ENCODE measurements around the gene TARS3.

The TARS3 gene

GRCh38 chr15:101725073-101725472, 800 bp upstream of the TARS3 start:
- Histone ChIP-seq H3K4me1 (ENCODE audit: control extremely low read depth in 1 of 4, control insufficient read depth in 4 of 4, insufficient read depth in 4 of 4, low read length in 3 of 4) (peaks cover 11 to 17% (median 12%) of the 10 kb centered on the region in 4 experiments), H3K36me3 (ENCODE audit: control insufficient read depth in 4 of 4, insufficient read depth in 4 of 4, low read length in 3 of 4) (peaks cover 5 to 13% (median 12%) of the 10 kb centered on the region in 4 experiments), H3K9me3 (ENCODE audit: control extremely low read depth in 1 of 5, control insufficient read depth in 4 of 5, insufficient read depth in 2 of 5, low read depth in 1 of 5, low read length in 4 of 5) (peaks cover 0 to 14% (median 0%) of the 10 kb centered on the region in 5 experiments), H3K27me3 (replicated peaks in 2 of 5; ENCODE audit: control insufficient read depth in 4 of 5, insufficient read depth in 5 of 5, low read length in 4 of 5) (no peaks in the 10 kb centered on the region), H3K27ac (ENCODE audit: insufficient read depth in 1 of 2, low read depth in 1 of 2, low read length in 2 of 2, poor library complexity in 1 of 2, severe bottlenecking in 2 of 2) (peak overlapping the region in 1 of 2 experiments; percentile 33), H3K4me3 (ENCODE audit: control insufficient read depth in 1 of 7, extremely low read depth in 1 of 7, insufficient read depth in 4 of 7, low read depth in 2 of 7, low read length in 6 of 7) (peak overlapping the region in 2 of 7 experiments; percentile 32 to 64)
- ChIA-PET CTCF (no interaction called here), POLR2A (no interaction called here)
- DNase-seq = no peak
- WGBS (ENCODE audit: insufficient coverage) = 90% methylated on average over 2 of the region's 2 CpGs

GRCh38 chr15:101724675-101725005, 367 bp upstream of the TARS3 start:
- no peak for DNase-seq
- ChIA-PET CTCF (no interaction called here), POLR2A (interaction anchor here (0.6 kb wide), 1 partner anchor 17 kb away, joined by 5 read pairs; no protein-coding TSS in a partner anchor)
- H3K36me3 ChIP-seq (ENCODE audit: control insufficient read depth in 4 of 4, insufficient read depth in 4 of 4, low read length in 3 of 4) = peaks cover 9 to 17% (median 13%) of the 10 kb centered on the region in 4 experiments
- H3K9me3 ChIP-seq (ENCODE audit: control extremely low read depth in 1 of 5, control insufficient read depth in 4 of 5, insufficient read depth in 2 of 5, low read depth in 1 of 5, low read length in 4 of 5) = peaks cover 0 to 14% (median 0%) of the 10 kb centered on the region in 5 experiments
- H3K4me3 ChIP-seq (ENCODE audit: control insufficient read depth in 1 of 7, extremely low read depth in 1 of 7, insufficient read depth in 4 of 7, low read depth in 2 of 7, low read length in 6 of 7) = peak overlapping the region in 4 of 7 experiments; percentile 32 to 64 (median 36)
- peaks cover 9 to 17% (median 12%) of the 10 kb centered on the region in 4 experiments for H3K4me1 ChIP-seq (ENCODE audit: control extremely low read depth in 1 of 4, control insufficient read depth in 4 of 4, insufficient read depth in 4 of 4, low read length in 3 of 4)
- WGBS (ENCODE audit: insufficient coverage) = 24% methylated on average over 8 of the region's 8 CpGs
- no peaks in the 10 kb centered on the region for H3K27me3 ChIP-seq (replicated peaks in 2 of 5; ENCODE audit: control insufficient read depth in 4 of 5, insufficient read depth in 5 of 5, low read length in 4 of 5)
- peak overlapping the region in 1 of 2 experiments; percentile 33 for H3K27ac ChIP-seq (ENCODE audit: insufficient read depth in 1 of 2, low read depth in 1 of 2, low read length in 2 of 2, poor library complexity in 1 of 2, severe bottlenecking in 2 of 2)

GRCh38 chr15:101723171-101723873, 951 bp downstream of the TARS3 start:
- H3K27ac ChIP-seq (ENCODE audit: insufficient read depth in 1 of 2, low read depth in 1 of 2, low read length in 2 of 2, poor library complexity in 1 of 2, severe bottlenecking in 2 of 2) = peak overlapping the region; percentile 10 to 73
- H3K4me3 ChIP-seq (ENCODE audit: control insufficient read depth in 1 of 7, extremely low read depth in 1 of 7, insufficient read depth in 4 of 7, low read depth in 2 of 7, low read length in 6 of 7) = peak overlapping the region; percentile 68 to 88 (median 78)
- H3K27me3 ChIP-seq (replicated peaks in 2 of 5; ENCODE audit: control insufficient read depth in 4 of 5, insufficient read depth in 5 of 5, low read length in 4 of 5) = no peaks in the 10 kb centered on the region
- DNase-seq = peak; percentile 6 to 69 (median 61)
- peaks cover 0 to 14% (median 0%) of the 10 kb centered on the region in 5 experiments for H3K9me3 ChIP-seq (ENCODE audit: control extremely low read depth in 1 of 5, control insufficient read depth in 4 of 5, insufficient read depth in 2 of 5, low read depth in 1 of 5, low read length in 4 of 5)
- POLR2A ChIA-PET = interaction anchor here (0.8 to 1.0 kb wide), 2 partner anchors 10 to 426 kb away, joined by 3 to 4 read pairs; no protein-coding TSS in a partner anchor
- H3K4me1 ChIP-seq (ENCODE audit: control extremely low read depth in 1 of 4, control insufficient read depth in 4 of 4, insufficient read depth in 4 of 4, low read length in 3 of 4) = peaks cover 9 to 17% (median 12%) of the 10 kb centered on the region in 4 experiments
- WGBS (ENCODE audit: insufficient coverage) = 0% methylated on average over 6 of the region's 8 CpGs
- CTCF ChIA-PET = interaction anchor here (1.4 kb wide), 2 partner anchors 12 to 13 kb away, joined by 3 to 5 read pairs; no protein-coding TSS in a partner anchor
- H3K36me3 ChIP-seq (ENCODE audit: control insufficient read depth in 4 of 4, insufficient read depth in 4 of 4, low read length in 3 of 4) = peaks cover 10 to 26% (median 25%) of the 10 kb centered on the region in 4 experiments

- POLR2A ChIA-PET = no interaction called here
- Histone ChIP-seq H3K9me3 (ENCODE audit: control extremely low read depth in 1 of 5, control insufficient read depth in 4 of 5, insufficient read depth in 2 of 5, low read depth in 1 of 5, low read length in 4 of 5) (peaks cover 0 to 6% (median 0%) of the 10 kb centered on the region in 5 experiments), H3K27me3 (replicated peaks in 2 of 5; ENCODE audit: control insufficient read depth in 4 of 5, insufficient read depth in 5 of 5, low read length in 4 of 5) (no peaks in the 10 kb centered on the region), H3K4me3 (ENCODE audit: control insufficient read depth in 1 of 7, extremely low read depth in 1 of 7, insufficient read depth in 4 of 7, low read depth in 2 of 7, low read length in 6 of 7) (no peak overlapping the region), H3K36me3 (ENCODE audit: control insufficient read depth in 4 of 4, insufficient read depth in 4 of 4, low read length in 3 of 4) (peaks cover 11 to 37% (median 29%) of the 10 kb centered on the region in 4 experiments), H3K27ac (ENCODE audit: insufficient read depth in 1 of 2, low read depth in 1 of 2, low read length in 2 of 2, poor library complexity in 1 of 2, severe bottlenecking in 2 of 2) (no peak overlapping the region), H3K4me1 (ENCODE audit: control extremely low read depth in 1 of 4, control insufficient read depth in 4 of 4, insufficient read depth in 4 of 4, low read length in 3 of 4) (peaks cover 8 to 12% (median 9%) of the 10 kb centered on the region in 4 experiments)
- CTCF ChIA-PET = no interaction called here
- WGBS (ENCODE audit: insufficient coverage) = 93% methylated on average over 3 of the region's 3 CpGs
- no peak for DNase-seq
Observed at GRCh38 chr15:101718896-101719295, 5.4 kb downstream of the TARS3 start.

- no peak overlapping the region for H3K27ac ChIP-seq (ENCODE audit: insufficient read depth in 1 of 2, low read depth in 1 of 2, low read length in 2 of 2, poor library complexity in 1 of 2, severe bottlenecking in 2 of 2)
- DNase-seq = no peak
- H3K27me3 ChIP-seq (replicated peaks in 2 of 5; ENCODE audit: control insufficient read depth in 4 of 5, insufficient read depth in 5 of 5, low read length in 4 of 5) = no peaks in the 10 kb centered on the region
- CTCF ChIA-PET = interaction anchor here (0.9 to 1.4 kb wide), 2 partner anchors 11 to 57 kb away, joined by 3 to 5 read pairs; no protein-coding TSS in a partner anchor
- H3K9me3 ChIP-seq (ENCODE audit: control extremely low read depth in 1 of 5, control insufficient read depth in 4 of 5, insufficient read depth in 2 of 5, low read depth in 1 of 5, low read length in 4 of 5) = no peaks in the 10 kb centered on the region
- POLR2A ChIA-PET = no interaction called here
- H3K4me1 ChIP-seq (ENCODE audit: control extremely low read depth in 1 of 4, control insufficient read depth in 4 of 4, insufficient read depth in 4 of 4, low read length in 3 of 4) = no peaks in the 10 kb centered on the region
- peaks cover 9 to 57% (median 30%) of the 10 kb centered on the region in 4 experiments for H3K36me3 ChIP-seq (ENCODE audit: control insufficient read depth in 4 of 4, insufficient read depth in 4 of 4, low read length in 3 of 4)
- WGBS (ENCODE audit: insufficient coverage) = 93% methylated on average over 6 of the region's 6 CpGs
- no peak overlapping the region for H3K4me3 ChIP-seq (ENCODE audit: control insufficient read depth in 1 of 7, extremely low read depth in 1 of 7, insufficient read depth in 4 of 7, low read depth in 2 of 7, low read length in 6 of 7)
Observed at GRCh38 chr15:101712078-101712477, 12.2 kb downstream of the TARS3 start.

- H3K27ac ChIP-seq (ENCODE audit: insufficient read depth in 1 of 2, low read depth in 1 of 2, low read length in 2 of 2, poor library complexity in 1 of 2, severe bottlenecking in 2 of 2) = no peak overlapping the region
- POLR2A ChIA-PET = no interaction called here
- no peaks in the 10 kb centered on the region for H3K9me3 ChIP-seq (ENCODE audit: control extremely low read depth in 1 of 5, control insufficient read depth in 4 of 5, insufficient read depth in 2 of 5, low read depth in 1 of 5, low read length in 4 of 5)
- no peaks in the 10 kb centered on the region for H3K27me3 ChIP-seq (replicated peaks in 2 of 5; ENCODE audit: control insufficient read depth in 4 of 5, insufficient read depth in 5 of 5, low read length in 4 of 5)
- 100% methylated on average over 4 of the region's 6 CpGs for WGBS (ENCODE audit: insufficient coverage)
- H3K4me3 ChIP-seq (ENCODE audit: control insufficient read depth in 1 of 7, extremely low read depth in 1 of 7, insufficient read depth in 4 of 7, low read depth in 2 of 7, low read length in 6 of 7) = no peak overlapping the region
- H3K4me1 ChIP-seq (ENCODE audit: control extremely low read depth in 1 of 4, control insufficient read depth in 4 of 4, insufficient read depth in 4 of 4, low read length in 3 of 4) = no peaks in the 10 kb centered on the region
- DNase-seq = no peak
- H3K36me3 ChIP-seq (ENCODE audit: control insufficient read depth in 4 of 4, insufficient read depth in 4 of 4, low read length in 3 of 4) = peaks cover 9 to 64% (median 32%) of the 10 kb centered on the region in 4 experiments
- CTCF ChIA-PET = interaction anchor here (1.0 to 1.4 kb wide), 2 partner anchors 11 to 12 kb away, joined by 3 to 5 read pairs; no protein-coding TSS in a partner anchor
Observed at GRCh38 chr15:101710806-101711205, 13.5 kb downstream of the TARS3 start.

GRCh38 chr15:101709466-101709865, 14.8 kb downstream of the TARS3 start:
- Histone ChIP-seq H3K4me1 (ENCODE audit: control extremely low read depth in 1 of 4, control insufficient read depth in 4 of 4, insufficient read depth in 4 of 4, low read length in 3 of 4) (no peaks in the 10 kb centered on the region), H3K27me3 (replicated peaks in 2 of 5; ENCODE audit: control insufficient read depth in 4 of 5, insufficient read depth in 5 of 5, low read length in 4 of 5) (no peaks in the 10 kb centered on the region), H3K4me3 (ENCODE audit: control insufficient read depth in 1 of 7, extremely low read depth in 1 of 7, insufficient read depth in 4 of 7, low read depth in 2 of 7, low read length in 6 of 7) (no peak overlapping the region), H3K9me3 (ENCODE audit: control extremely low read depth in 1 of 5, control insufficient read depth in 4 of 5, insufficient read depth in 2 of 5, low read depth in 1 of 5, low read length in 4 of 5) (no peaks in the 10 kb centered on the region), H3K36me3 (ENCODE audit: control insufficient read depth in 4 of 4, insufficient read depth in 4 of 4, low read length in 3 of 4) (peaks cover 12 to 72% (median 37%) of the 10 kb centered on the region in 4 experiments), H3K27ac (ENCODE audit: insufficient read depth in 1 of 2, low read depth in 1 of 2, low read length in 2 of 2, poor library complexity in 1 of 2, severe bottlenecking in 2 of 2) (no peak overlapping the region)
- 100% methylated on average over 5 of the region's 5 CpGs for WGBS (ENCODE audit: insufficient coverage)
- no peak for DNase-seq
- ChIA-PET POLR2A (no interaction called here), CTCF (no interaction called here)
